Astrocyte of the cerebellum (primary cell): ENCODE data around the gene ATP5F1B.

Experiments used
- DNase-seq: peaks from one replicate; pipeline ENCODE4 v3.0.0-alpha.2; 2011; ENCODE audit warnings: low read depth
- H3K4me3 ChIP-seq: 2 replicates; pipeline ENCODE4 v1.5.1; 2011; ENCODE audit warnings: mild to moderate bottlenecking, low read depth, low read length, moderate library complexity
- CTCF ChIP-seq: IDR thresholded peaks from 2 replicates; pipeline ENCODE4 v1.5.1; 2012; ENCODE audit warnings: low read length, low read depth, moderate library complexity, mild to moderate bottlenecking; ENCODE audit errors: missing control alignments
- in situ Hi-C: cut with HindIII; loops from 2 replicates; pipeline ENCODE4 v1.10.0; 2017; ENCODE audit warnings: low sequenced_read_pairs

The ATP5F1B gene

GRCh38 chr12:56645201-56645716, 525 bp downstream of the ATP5F1B start:
- DNase-seq: no peak
- H3K4me3 ChIP-seq: peak overlapping the region; percentile 100
- TF ChIP-seq CTCF: peak; percentile 5
- in situ Hi-C loops: no loop called here

GRCh38 chr12:56644654-56645053, 1.1 kb downstream of the ATP5F1B start:
- H3K4me3 ChIP-seq: peak overlapping the region; percentile 100
- TF ChIP-seq CTCF: no peak
- DNase-seq: no peak
- in situ Hi-C loops: no loop called here

- no peak for DNase-seq
- in situ Hi-C loops: no loop called here
- no peak overlapping the region for H3K4me3 ChIP-seq
- TF ChIP-seq CTCF: no peak
Measured at GRCh38 chr12:56641219-56641618, 4.6 kb downstream of the ATP5F1B start.

GRCh38 chr12:56637621-56638020, 8.2 kb downstream of the ATP5F1B start:
- no peak for DNase-seq
- H3K4me3 ChIP-seq: no peak overlapping the region
- in situ Hi-C loops: no loop called here
- TF ChIP-seq CTCF: no peak

GRCh38 chr12:56636675-56637540, 8.9 kb downstream of the ATP5F1B start:
- peak overlapping the region; percentile 83 for H3K4me3 ChIP-seq
- peak; percentile 99 for DNase-seq
- in situ Hi-C loops: no loop called here
- peak; percentile 78 for TF ChIP-seq CTCF

- peak overlapping the region; percentile 83 for H3K4me3 ChIP-seq
- peak; percentile 44 for DNase-seq
- in situ Hi-C loops: no loop called here
- no peak for TF ChIP-seq CTCF
Measured at GRCh38 chr12:56635806-56636674, 9.7 kb downstream of the ATP5F1B start.
